WTC11 (cell line): ENCODE measurements around the gene CHI3L1.

ENCODE experiments used
- ATF1 ChIP-seq: sonication (generic); formaldehyde crosslinking; IDR thresholded peaks from 2 replicates; pipeline ENCODE4 v1.8.1; 2023; ENCODE audit warnings: mild to moderate bottlenecking, moderate library complexity, missing genetic modification reagents
- FOXJ3 ChIP-seq: sonication (generic); formaldehyde crosslinking; IDR thresholded peaks from 2 replicates; pipeline ENCODE4 v1.9.0; 2021; ENCODE audit warnings: missing genetic modification reagents, mild to moderate bottlenecking, borderline replicate concordance
- KAT7 ChIP-seq: sonication (generic); formaldehyde crosslinking; IDR thresholded peaks from 2 replicates; pipeline ENCODE4 v1.8.1; 2023; ENCODE audit warnings: missing genetic modification reagents, mild to moderate bottlenecking, borderline replicate concordance
- MXD4 ChIP-seq: fragments of 250-450 bp; sonication (Bioruptor Pico); IDR thresholded peaks from 2 replicates; pipeline ENCODE4 v1.8.0; 2021; ENCODE audit warnings: mild to moderate bottlenecking, moderate library complexity, borderline replicate concordance
- NR2C2 ChIP-seq: sonication (generic); formaldehyde crosslinking; IDR thresholded peaks from 2 replicates; pipeline ENCODE4 v1.8.0; 2022; ENCODE audit warnings: mild to moderate bottlenecking, missing genetic modification reagents
- USF2 ChIP-seq: sonication (generic); formaldehyde crosslinking; IDR thresholded peaks from 2 replicates; pipeline ENCODE4 v1.8.1; 2023; ENCODE audit warnings: mild to moderate bottlenecking, missing genetic modification reagents, moderate library complexity
- ZNF121 ChIP-seq: sonication (generic); formaldehyde crosslinking; IDR thresholded peaks from 2 replicates; pipeline ENCODE4 v1.8.0; 2023; ENCODE audit warnings: missing genetic modification reagents
- TF ChIP-seq, protein P1 (sequence below): sonication (generic); formaldehyde crosslinking; IDR thresholded peaks from 2 replicates; pipeline ENCODE4 v1.8.0; 2022; ENCODE audit warnings: mild to moderate bottlenecking, missing genetic modification reagents
- TF ChIP-seq, protein P2 (sequence below): fragments of 250-450 bp; sonication (Bioruptor Pico); IDR thresholded peaks from 2 replicates; pipeline ENCODE4 v1.9.0; 2021; ENCODE audit warnings: moderate library complexity, mild to moderate bottlenecking, inconsistent platforms, borderline replicate concordance
- TF ChIP-seq, protein P3 (sequence below): sonication (generic); formaldehyde crosslinking; IDR thresholded peaks from 2 replicates; pipeline ENCODE4 v1.8.1; 2022; ENCODE audit warnings: mild to moderate bottlenecking, moderate library complexity, missing genetic modification reagents
- TF ChIP-seq, protein P4 (sequence below): sonication (generic); formaldehyde crosslinking; IDR thresholded peaks from 2 replicates; pipeline ENCODE4 v1.8.1; 2022; ENCODE audit warnings: low read depth, mild to moderate bottlenecking, moderate library complexity, missing genetic modification reagents, borderline replicate concordance
- TF ChIP-seq, protein P5 (sequence below): fragments of 200-600 bp; IDR thresholded peaks from 2 replicates; pipeline ENCODE4 v1.8.0; 2022; ENCODE audit warnings: antibody characterized with exemption

DNA sequence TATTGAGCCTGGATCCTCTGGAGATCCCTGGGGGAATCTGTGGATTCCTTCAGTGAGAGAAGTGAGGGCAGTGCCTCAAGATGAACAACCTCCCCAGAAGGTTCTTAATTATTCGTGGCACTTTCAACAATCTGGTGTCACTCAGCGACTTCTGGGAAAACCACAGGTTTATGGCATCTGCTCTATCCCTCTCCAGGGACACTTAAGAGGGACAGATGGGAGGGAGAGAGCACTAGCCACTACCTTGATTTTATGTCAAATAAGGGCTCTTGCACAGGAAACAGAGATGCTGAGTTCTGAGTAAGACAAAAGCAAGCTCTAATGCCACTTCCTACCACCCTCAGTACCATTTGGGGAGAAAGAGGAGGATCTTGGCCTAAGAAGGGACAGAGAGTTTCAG lies 21.2 kb upstream of the CHI3L1 start:
- TF ChIP-seq MXD4 (CRISPR knock-in tag), result no peak
- TF ChIP-seq USF2 (CRISPR knock-in tag), result no peak
- TF ChIP-seq, protein P1, sequence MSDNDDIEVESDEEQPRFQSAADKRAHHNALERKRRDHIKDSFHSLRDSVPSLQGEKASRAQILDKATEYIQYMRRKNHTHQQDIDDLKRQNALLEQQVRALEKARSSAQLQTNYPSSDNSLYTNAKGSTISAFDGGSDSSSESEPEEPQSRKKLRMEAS (CRISPR knock-in tag), result no peak
- TF ChIP-seq, protein P2, sequence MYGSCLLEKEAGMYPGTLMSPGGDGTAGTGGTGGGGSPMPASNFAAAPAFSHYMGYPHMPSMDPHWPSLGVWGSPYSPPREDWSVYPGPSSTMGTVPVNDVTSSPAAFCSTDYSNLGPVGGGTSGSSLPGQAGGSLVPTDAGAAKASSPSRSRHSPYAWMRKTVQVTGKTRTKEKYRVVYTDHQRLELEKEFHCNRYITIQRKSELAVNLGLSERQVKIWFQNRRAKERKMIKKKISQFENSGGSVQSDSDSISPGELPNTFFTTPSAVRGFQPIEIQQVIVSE, result no peak
- TF ChIP-seq, protein P3, sequence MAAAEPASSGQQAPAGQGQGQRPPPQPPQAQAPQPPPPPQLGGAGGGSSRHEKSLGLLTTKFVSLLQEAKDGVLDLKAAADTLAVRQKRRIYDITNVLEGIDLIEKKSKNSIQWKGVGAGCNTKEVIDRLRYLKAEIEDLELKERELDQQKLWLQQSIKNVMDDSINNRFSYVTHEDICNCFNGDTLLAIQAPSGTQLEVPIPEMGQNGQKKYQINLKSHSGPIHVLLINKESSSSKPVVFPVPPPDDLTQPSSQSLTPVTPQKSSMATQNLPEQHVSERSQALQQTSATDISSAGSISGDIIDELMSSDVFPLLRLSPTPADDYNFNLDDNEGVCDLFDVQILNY (CRISPR knock-in tag), result no peak
- TF ChIP-seq ATF1 (CRISPR knock-in tag), result no peak
- TF ChIP-seq, protein P4, sequence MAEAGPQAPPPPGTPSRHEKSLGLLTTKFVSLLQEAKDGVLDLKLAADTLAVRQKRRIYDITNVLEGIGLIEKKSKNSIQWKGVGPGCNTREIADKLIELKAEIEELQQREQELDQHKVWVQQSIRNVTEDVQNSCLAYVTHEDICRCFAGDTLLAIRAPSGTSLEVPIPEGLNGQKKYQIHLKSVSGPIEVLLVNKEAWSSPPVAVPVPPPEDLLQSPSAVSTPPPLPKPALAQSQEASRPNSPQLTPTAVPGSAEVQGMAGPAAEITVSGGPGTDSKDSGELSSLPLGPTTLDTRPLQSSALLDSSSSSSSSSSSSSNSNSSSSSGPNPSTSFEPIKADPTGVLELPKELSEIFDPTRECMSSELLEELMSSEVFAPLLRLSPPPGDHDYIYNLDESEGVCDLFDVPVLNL (CRISPR knock-in tag), result no peak
- TF ChIP-seq, protein P5, sequence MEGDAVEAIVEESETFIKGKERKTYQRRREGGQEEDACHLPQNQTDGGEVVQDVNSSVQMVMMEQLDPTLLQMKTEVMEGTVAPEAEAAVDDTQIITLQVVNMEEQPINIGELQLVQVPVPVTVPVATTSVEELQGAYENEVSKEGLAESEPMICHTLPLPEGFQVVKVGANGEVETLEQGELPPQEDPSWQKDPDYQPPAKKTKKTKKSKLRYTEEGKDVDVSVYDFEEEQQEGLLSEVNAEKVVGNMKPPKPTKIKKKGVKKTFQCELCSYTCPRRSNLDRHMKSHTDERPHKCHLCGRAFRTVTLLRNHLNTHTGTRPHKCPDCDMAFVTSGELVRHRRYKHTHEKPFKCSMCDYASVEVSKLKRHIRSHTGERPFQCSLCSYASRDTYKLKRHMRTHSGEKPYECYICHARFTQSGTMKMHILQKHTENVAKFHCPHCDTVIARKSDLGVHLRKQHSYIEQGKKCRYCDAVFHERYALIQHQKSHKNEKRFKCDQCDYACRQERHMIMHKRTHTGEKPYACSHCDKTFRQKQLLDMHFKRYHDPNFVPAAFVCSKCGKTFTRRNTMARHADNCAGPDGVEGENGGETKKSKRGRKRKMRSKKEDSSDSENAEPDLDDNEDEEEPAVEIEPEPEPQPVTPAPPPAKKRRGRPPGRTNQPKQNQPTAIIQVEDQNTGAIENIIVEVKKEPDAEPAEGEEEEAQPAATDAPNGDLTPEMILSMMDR, result no peak
- TF ChIP-seq FOXJ3 (CRISPR knock-in tag), result no peak
- TF ChIP-seq NR2C2 (CRISPR knock-in tag), result no peak
- TF ChIP-seq ZNF121 (CRISPR knock-in tag), result no peak
- no peak for TF ChIP-seq KAT7 (CRISPR knock-in tag)
